Measurements from ENCODE around the gene OXSR1.

OXSR1 gene

GRCh38 chr3:38164952-38165721 lies at the start of gene OXSR1:
TSS of gene OXSR1 (plus strand) at chr3:38165537. CDS start at chr3:38165877, 340 bp downstream.
- in situ Hi-C loops (cut with MboI; ENCODE audit: low sequenced_read_pairs): no loop called here

GRCh38 chr3:38115645-38116427 lies 49.5 kb upstream of the OXSR1 start:
- in situ Hi-C loops (cut with MboI; ENCODE audit: low sequenced_read_pairs): no loop called here

GRCh38 chr3:38116471-38117162 lies 48.7 kb upstream of the OXSR1 start:
- in situ Hi-C loops (cut with MboI; ENCODE audit: low sequenced_read_pairs): no loop called here

- in situ Hi-C loops (cut with MboI; ENCODE audit: low sequenced_read_pairs): no loop called here
These were observed 48.1 kb upstream of the OXSR1 start for GRCh38 chr3:38117163-38117716.

GRCh38 chr3:38117748-38118420 lies 47.5 kb upstream of the OXSR1 start:
- in situ Hi-C loops (cut with MboI; ENCODE audit: low sequenced_read_pairs): no loop called here

GRCh38 chr3:38118421-38119247 lies 46.7 kb upstream of the OXSR1 start:
- in situ Hi-C loops (cut with MboI; ENCODE audit: low sequenced_read_pairs): no loop called here

- in situ Hi-C loops (cut with MboI; ENCODE audit: low sequenced_read_pairs): no loop called here
These were observed 46.1 kb upstream of the OXSR1 start for GRCh38 chr3:38119248-38119544.

GRCh38 chr3:38119821-38120692 lies 45.3 kb upstream of the OXSR1 start:
- in situ Hi-C loops (cut with MboI; ENCODE audit: low sequenced_read_pairs): no loop called here

GRCh38 chr3:38120693-38121450 lies 44.5 kb upstream of the OXSR1 start:
- in situ Hi-C loops (cut with MboI; ENCODE audit: low sequenced_read_pairs): no loop called here

GRCh38 chr3:38121451-38121831 lies 43.9 kb upstream of the OXSR1 start:
- in situ Hi-C loops (cut with MboI; ENCODE audit: low sequenced_read_pairs): no loop called here

- in situ Hi-C loops (cut with MboI; ENCODE audit: low sequenced_read_pairs): no loop called here
These were observed 43.4 kb upstream of the OXSR1 start for GRCh38 chr3:38121832-38122461.

- in situ Hi-C loops (cut with MboI; ENCODE audit: low sequenced_read_pairs): no loop called here
These were observed 42.5 kb upstream of the OXSR1 start for GRCh38 chr3:38122712-38123290.

GRCh38 chr3:38124324-38125122 lies 40.8 kb upstream of the OXSR1 start:
- in situ Hi-C loops (cut with MboI; ENCODE audit: low sequenced_read_pairs): no loop called here

GRCh38 chr3:38125305-38126120 lies 39.8 kb upstream of the OXSR1 start:
- in situ Hi-C loops (cut with MboI; ENCODE audit: low sequenced_read_pairs): no loop called here

GRCh38 chr3:38126121-38126892 lies 39.0 kb upstream of the OXSR1 start:
- in situ Hi-C loops (cut with MboI; ENCODE audit: low sequenced_read_pairs): no loop called here

All from hTERT RPE-1 (cell line).